ENCODE results near the gene TSPYL2. TPM values are rescaled to one million over a fixed set of nuclear protein-coding genes. Genes with fewer than 3 reads are reported as not detected.

TSPYL2 gene
- total and polyA plus RNA-seq, 2 of the 8 experiments (the other 6 are each of a cell fraction or from before 2014, with no cell fraction given), result 13.4 to 13.7 TPM

- TF ChIP-seq CTCF (IDR thresholded peaks at IDR 0.05; ENCODE audit: control extremely low read depth in 1 of 3, insufficient read depth in 1 of 3, low read depth in 1 of 3, low read length in 3 of 3) (no peak), ATF3 (IDR thresholded peaks at IDR 0.05; ENCODE audit: insufficient read depth, low read depth, low read length) (no peak), SIRT6 (IDR thresholded peaks at IDR 0.05; ENCODE audit: low read length) (no peak)
These were observed at the start of gene TSPYL2 (continued) for GRCh38 chrX:53081925-53082772.
